HFFc6 (cell line): ENCODE measurements around the gene PFN4. TPM values are rescaled to one million over a fixed set of nuclear protein-coding genes. Genes with fewer than 3 reads are reported as not detected.
A peak's percentile ranks its signal among the peaks of the same experiment; 100 is the strongest.

Experiments
- DNase-seq: peaks from one replicate; pipeline ENCODE4 v3.0.0-alpha.2; 2018
- H3K27ac Mint-ChIP-seq: 2 replicates; pipeline ENCODE4 v1.8.0; 2020; ENCODE audit warnings: mild to moderate bottlenecking, mixed read lengths
- H3K27me3 Mint-ChIP-seq: 2 replicates; pipeline ENCODE4 v1.8.0; 2021; ENCODE audit warnings: mild to moderate bottlenecking, moderate library complexity, mixed read lengths; ENCODE audit not compliant: insufficient read depth
- H3K36me3 Mint-ChIP-seq: 2 replicates; pipeline ENCODE4 v1.8.0; 2021; ENCODE audit warnings: low read depth, mixed read lengths
- H3K4me1 Mint-ChIP-seq: 2 replicates; pipeline ENCODE4 v1.8.0; 2020; ENCODE audit warnings: low read depth, mixed read lengths
- H3K4me3 Mint-ChIP-seq: 2 replicates; pipeline ENCODE4 v1.8.0; 2020; ENCODE audit warnings: mild to moderate bottlenecking, moderate library complexity, mixed read lengths
- H3K9me3 Mint-ChIP-seq: 2 replicates; pipeline ENCODE4 v1.8.0; 2020; ENCODE audit warnings: mild to moderate bottlenecking, mixed read lengths
- total RNA-seq, 6 experiments: library from RNA; stranded (reverse); fragmentation: NEBNext Ultra II Directional; extraction: Animal tissue kit (Norgen Biotek cat#: 25700); gene quantifications; 2 replicates in 1 of 6; 3 replicates in 5 of 6; pipeline ENCODE4 v1.2.3, GENCODE V29; 2021
- TF ChIP-seq, protein P1 (sequence below): fragments of 200-600 bp; sonication (generic); IDR thresholded peaks from 2 replicates; pipeline ENCODE4 v1.5.0; 2021; ENCODE audit warnings: antibody characterized with exemption, mild to moderate bottlenecking

The PFN4 gene
- total RNA-seq, 6 experiments from 2014 or later = 0.64 to 1.1 (median 0.90) TPM

DNA sequence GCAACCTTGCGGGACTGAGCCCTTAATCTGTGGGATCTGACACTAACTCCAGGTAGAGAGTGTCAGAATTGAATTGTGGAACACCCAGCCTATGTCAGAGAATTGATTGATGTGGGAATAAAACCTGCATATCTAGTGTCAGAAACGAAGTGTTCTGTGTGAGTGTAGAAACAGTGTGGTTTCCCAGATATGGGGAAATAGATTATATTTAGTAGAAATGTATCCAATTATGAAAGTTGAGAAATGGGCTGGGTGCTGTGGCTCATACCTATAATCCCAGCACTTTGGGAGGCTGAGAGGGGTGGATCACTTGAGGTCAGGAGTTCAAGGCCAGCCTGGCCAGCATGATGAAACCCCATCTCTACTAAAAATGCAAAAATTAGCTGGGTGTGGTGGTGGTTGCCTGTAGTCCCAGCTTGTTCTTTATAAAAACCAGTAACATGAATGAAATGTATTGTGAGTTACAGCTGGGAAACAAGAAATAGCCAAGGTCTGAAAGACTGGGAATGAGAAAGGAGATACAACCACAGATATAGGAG, 34.2 kb downstream of the PFN4 start:
- H3K9me3 Mint-ChIP-seq = no peaks in the 10 kb centered on the region
- DNase-seq = no peak
- H3K27me3 Mint-ChIP-seq = no peaks in the 10 kb centered on the region; the same call in 1 of the 2 replicates
- no peak overlapping the region for H3K27ac Mint-ChIP-seq
- TF ChIP-seq, protein P1, sequence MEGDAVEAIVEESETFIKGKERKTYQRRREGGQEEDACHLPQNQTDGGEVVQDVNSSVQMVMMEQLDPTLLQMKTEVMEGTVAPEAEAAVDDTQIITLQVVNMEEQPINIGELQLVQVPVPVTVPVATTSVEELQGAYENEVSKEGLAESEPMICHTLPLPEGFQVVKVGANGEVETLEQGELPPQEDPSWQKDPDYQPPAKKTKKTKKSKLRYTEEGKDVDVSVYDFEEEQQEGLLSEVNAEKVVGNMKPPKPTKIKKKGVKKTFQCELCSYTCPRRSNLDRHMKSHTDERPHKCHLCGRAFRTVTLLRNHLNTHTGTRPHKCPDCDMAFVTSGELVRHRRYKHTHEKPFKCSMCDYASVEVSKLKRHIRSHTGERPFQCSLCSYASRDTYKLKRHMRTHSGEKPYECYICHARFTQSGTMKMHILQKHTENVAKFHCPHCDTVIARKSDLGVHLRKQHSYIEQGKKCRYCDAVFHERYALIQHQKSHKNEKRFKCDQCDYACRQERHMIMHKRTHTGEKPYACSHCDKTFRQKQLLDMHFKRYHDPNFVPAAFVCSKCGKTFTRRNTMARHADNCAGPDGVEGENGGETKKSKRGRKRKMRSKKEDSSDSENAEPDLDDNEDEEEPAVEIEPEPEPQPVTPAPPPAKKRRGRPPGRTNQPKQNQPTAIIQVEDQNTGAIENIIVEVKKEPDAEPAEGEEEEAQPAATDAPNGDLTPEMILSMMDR = no peak
- no peaks in the 10 kb centered on the region for H3K36me3 Mint-ChIP-seq
- peaks cover 9% of the 10 kb centered on the region for H3K4me1 Mint-ChIP-seq
- no peak overlapping the region for H3K4me3 Mint-ChIP-seq

DNA sequence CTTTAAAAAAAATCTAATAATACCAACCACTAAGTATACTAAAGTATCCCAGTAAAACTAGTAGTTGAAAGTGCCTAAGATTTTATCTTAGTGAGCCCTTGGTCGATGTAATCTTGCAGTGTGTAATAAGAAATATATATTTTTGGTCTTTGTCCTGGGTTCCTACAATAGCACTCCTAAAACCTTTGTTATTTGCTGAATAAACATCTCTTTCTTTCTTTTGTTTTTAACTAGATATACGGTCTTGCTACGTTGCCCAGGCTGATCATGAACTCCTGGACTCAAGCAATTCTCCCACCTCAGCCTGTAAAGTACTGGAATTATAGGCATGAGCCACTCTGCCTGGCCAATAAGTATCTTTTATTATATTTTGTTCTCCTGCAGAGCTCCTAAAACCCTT, 36.1 kb downstream of the PFN4 start:
- Mint-ChIP-seq H3K36me3 (peaks cover 5% of the 10 kb centered on the region), H3K27me3 (no peaks in the 10 kb centered on the region; the same call in none of the 2 replicates), H3K4me3 (no peak overlapping the region), H3K27ac (no peak overlapping the region), H3K4me1 (peaks cover 28% of the 10 kb centered on the region), H3K9me3 (no peaks in the 10 kb centered on the region)
- no peak for DNase-seq
- TF ChIP-seq, protein P1 = no peak

DNA sequence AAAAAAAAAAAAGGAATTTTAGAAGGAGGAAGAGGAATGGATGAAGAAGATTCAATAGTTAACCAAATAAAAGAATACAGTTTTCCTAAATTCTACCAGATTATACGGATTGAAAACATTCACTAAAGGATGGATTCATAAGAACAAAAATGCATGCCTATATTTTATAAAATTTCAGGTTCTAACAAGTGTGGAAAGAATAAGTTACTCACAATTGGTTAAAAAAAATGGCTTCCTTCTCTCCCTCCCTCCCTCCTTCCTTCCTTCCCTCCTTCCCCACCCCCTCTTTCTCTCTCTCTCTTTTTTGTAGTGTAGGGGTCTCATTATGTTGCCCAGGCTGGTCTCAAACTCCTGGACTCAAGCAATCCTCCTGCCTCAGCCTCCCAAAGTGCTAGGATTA, 36.9 kb downstream of the PFN4 start:
- H3K9me3 Mint-ChIP-seq = no peaks in the 10 kb centered on the region
- no peak overlapping the region for H3K4me3 Mint-ChIP-seq
- H3K4me1 Mint-ChIP-seq = peaks cover 36% of the 10 kb centered on the region
- TF ChIP-seq, protein P1 = no peak
- no peak for DNase-seq
- no peak overlapping the region for H3K27ac Mint-ChIP-seq
- no peaks in the 10 kb centered on the region; the same call in none of the 2 replicates for H3K27me3 Mint-ChIP-seq
- H3K36me3 Mint-ChIP-seq = peaks cover 10% of the 10 kb centered on the region

DNA sequence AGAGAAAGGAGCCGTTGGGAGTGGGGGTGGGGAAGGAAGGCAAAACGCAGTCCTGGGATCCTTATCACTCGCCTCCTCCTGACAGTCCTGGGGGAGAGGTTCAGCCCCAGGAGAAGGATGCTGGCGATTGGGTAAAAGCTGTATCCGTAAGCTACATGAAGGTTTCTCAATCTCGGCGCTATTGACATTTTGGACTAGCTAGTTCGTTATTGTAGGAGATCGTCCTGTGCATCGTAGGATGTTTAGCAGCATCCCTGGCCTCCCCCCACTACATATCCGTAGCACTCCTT, 38.0 kb downstream of the PFN4 start:
- DNase-seq = no peak
- H3K4me3 Mint-ChIP-seq = peak overlapping the region; percentile 95
- H3K27ac Mint-ChIP-seq = peak overlapping the region; percentile 95
- H3K36me3 Mint-ChIP-seq = peaks cover 16% of the 10 kb centered on the region
- peaks cover 39% of the 10 kb centered on the region for H3K4me1 Mint-ChIP-seq
- TF ChIP-seq, protein P1 = no peak
- H3K9me3 Mint-ChIP-seq = no peaks in the 10 kb centered on the region
- no peaks in the 10 kb centered on the region; the same call in none of the 2 replicates for H3K27me3 Mint-ChIP-seq

DNA sequence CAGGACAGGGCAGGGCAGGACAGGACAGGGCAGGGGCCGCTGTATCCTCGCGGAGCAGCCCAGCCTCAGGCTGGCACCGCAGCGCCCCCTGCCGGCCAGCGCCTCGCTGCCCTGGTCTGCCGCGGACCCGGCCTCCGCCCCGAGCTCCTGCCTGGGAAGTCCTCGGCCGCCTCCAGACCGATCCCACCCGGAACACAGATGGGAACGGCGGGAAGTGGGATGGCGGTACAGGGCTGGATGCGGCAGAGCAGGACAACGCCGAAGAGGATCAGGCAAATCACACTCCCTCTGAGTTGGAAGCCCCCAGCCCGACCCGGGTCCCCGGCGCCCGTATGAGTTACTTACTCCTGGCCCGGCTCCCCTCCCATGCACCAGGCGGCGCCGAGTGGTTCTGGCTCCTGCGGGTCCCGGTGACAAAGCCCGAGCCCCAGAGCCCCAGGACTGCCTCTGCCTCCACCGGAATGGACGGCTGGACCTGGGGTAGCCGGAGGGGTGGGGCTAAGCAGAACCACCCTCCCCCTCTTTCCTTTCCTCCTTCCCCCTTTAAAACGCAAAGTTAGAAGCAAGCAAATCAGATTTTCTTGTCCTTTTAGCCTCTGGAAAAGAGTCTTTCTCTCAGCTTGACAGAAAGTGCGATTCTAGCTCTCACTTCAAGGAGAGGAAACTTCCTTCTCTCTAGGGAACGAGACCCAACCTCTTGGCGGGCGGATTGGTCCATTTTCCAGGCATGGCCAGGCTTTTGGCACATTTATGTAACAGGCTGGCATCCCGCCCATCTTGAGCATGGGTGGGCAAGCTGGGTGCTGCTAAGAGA, 38.5 kb downstream of the PFN4 start, which contains the start of gene TP53I3:
TP53I3 (minus strand) TSS at position 449 of the 814 bp plus-strand sequence. CDS start 508 bp downstream, outside the sequence.
- DNase-seq = peak; percentile 85
- H3K9me3 Mint-ChIP-seq = no peaks in the 10 kb centered on the region
- H3K4me1 Mint-ChIP-seq = peaks cover 39% of the 10 kb centered on the region
- peak within 1 kb of the TSS; percentile 95 for H3K27ac Mint-ChIP-seq
- H3K36me3 Mint-ChIP-seq = peaks cover 16% of the 10 kb centered on the region
- H3K27me3 Mint-ChIP-seq = no peaks in the 10 kb centered on the region; the same call in none of the 2 replicates
- TF ChIP-seq, protein P1 = peak; percentile 99
- peak within 1 kb of the TSS; percentile 95 for H3K4me3 Mint-ChIP-seq
